ENCODE measurements around the gene FGD5.

FGD5 gene

GRCh38 chr3:14858105-14858504, 39.3 kb downstream of the FGD5 start:
- Histone ChIP-seq H3K9ac (ENCODE audit: low read length) (no peak overlapping the region), H3F3A (ENCODE audit: insufficient read depth, low read length) (no peaks in the 10 kb centered on the region), H3K4me2 (ENCODE audit: low read depth, low read length) (no peak overlapping the region), H3K79me2 (ENCODE audit: low read length) (no peaks in the 10 kb centered on the region), H3K4me1 (ENCODE audit: low read length) (no peaks in the 10 kb centered on the region), H4K20me1 (ENCODE audit: insufficient read depth, low read length) (no peaks in the 10 kb centered on the region), H3K27me3 (replicated peaks; ENCODE audit: insufficient read depth, low read length) (no peaks in the 10 kb centered on the region), H3K9me2 (replicated peaks; ENCODE audit: insufficient read depth, low read length) (no peaks in the 10 kb centered on the region), H3K36me3 (replicated peaks; ENCODE audit: insufficient read depth, low read length) (no peaks in the 10 kb centered on the region), H3K27ac (ENCODE audit: low read length) (no peak overlapping the region), H2AFZ (ENCODE audit: low read length) (no peak overlapping the region), H3K4me3 (ENCODE audit: low read length) (no peak overlapping the region), H3K9me3 (replicated peaks; ENCODE audit: insufficient read depth, low read length) (no peaks in the 10 kb centered on the region)
- TF ChIP-seq EZH2phosphoT487 (IDR thresholded peaks at IDR 0.05; ENCODE audit: low read length) (no peak), CTCF (IDR thresholded peaks at IDR 0.05; ENCODE audit: low read length) (no peak), EZH2 (optimal IDR thresholded peaks at IDR 0.05; ENCODE audit: low read depth, low read length) (no peak)
- DNase-seq = no peak

GRCh38 chr3:14859880-14860279, 41.1 kb downstream of the FGD5 start:
- H3K9me3 ChIP-seq (replicated peaks; ENCODE audit: insufficient read depth, low read length) = no peaks in the 10 kb centered on the region
- no peaks in the 10 kb centered on the region for H3K36me3 ChIP-seq (replicated peaks; ENCODE audit: insufficient read depth, low read length)
- DNase-seq = no peak
- no peaks in the 10 kb centered on the region for H3K4me1 ChIP-seq (ENCODE audit: low read length)
- TF ChIP-seq EZH2 (optimal IDR thresholded peaks at IDR 0.05; ENCODE audit: low read depth, low read length) (no peak), EZH2phosphoT487 (IDR thresholded peaks at IDR 0.05; ENCODE audit: low read length) (no peak), CTCF (IDR thresholded peaks at IDR 0.05; ENCODE audit: low read length) (no peak)
- no peaks in the 10 kb centered on the region for H3K79me2 ChIP-seq (ENCODE audit: low read length)
- no peak overlapping the region for H3K4me2 ChIP-seq (ENCODE audit: low read depth, low read length)
- no peaks in the 10 kb centered on the region for H3K9me2 ChIP-seq (replicated peaks; ENCODE audit: insufficient read depth, low read length)
- H3K27ac ChIP-seq (ENCODE audit: low read length) = no peak overlapping the region
- H3K9ac ChIP-seq (ENCODE audit: low read length) = no peak overlapping the region
- no peaks in the 10 kb centered on the region for H3F3A ChIP-seq (ENCODE audit: insufficient read depth, low read length)
- no peaks in the 10 kb centered on the region for H4K20me1 ChIP-seq (ENCODE audit: insufficient read depth, low read length)
- no peaks in the 10 kb centered on the region for H3K27me3 ChIP-seq (replicated peaks; ENCODE audit: insufficient read depth, low read length)
- H2AFZ ChIP-seq (ENCODE audit: low read length) = no peak overlapping the region
- no peak overlapping the region for H3K4me3 ChIP-seq (ENCODE audit: low read length)

GRCh38 chr3:14861031-14861430, 42.3 kb downstream of the FGD5 start:
- Histone ChIP-seq H3F3A (ENCODE audit: insufficient read depth, low read length) (no peaks in the 10 kb centered on the region), H3K9me2 (replicated peaks; ENCODE audit: insufficient read depth, low read length) (no peaks in the 10 kb centered on the region), H2AFZ (ENCODE audit: low read length) (no peak overlapping the region), H3K27me3 (replicated peaks; ENCODE audit: insufficient read depth, low read length) (no peaks in the 10 kb centered on the region), H3K4me3 (ENCODE audit: low read length) (no peak overlapping the region), H3K9ac (ENCODE audit: low read length) (no peak overlapping the region), H3K4me2 (ENCODE audit: low read depth, low read length) (no peak overlapping the region), H3K27ac (ENCODE audit: low read length) (no peak overlapping the region), H3K79me2 (ENCODE audit: low read length) (no peaks in the 10 kb centered on the region), H4K20me1 (ENCODE audit: insufficient read depth, low read length) (no peaks in the 10 kb centered on the region), H3K4me1 (ENCODE audit: low read length) (no peaks in the 10 kb centered on the region), H3K36me3 (replicated peaks; ENCODE audit: insufficient read depth, low read length) (no peaks in the 10 kb centered on the region), H3K9me3 (replicated peaks; ENCODE audit: insufficient read depth, low read length) (no peaks in the 10 kb centered on the region)
- no peak for DNase-seq
- TF ChIP-seq CTCF (IDR thresholded peaks at IDR 0.05; ENCODE audit: low read length) = no peak
- TF ChIP-seq EZH2 (optimal IDR thresholded peaks at IDR 0.05; ENCODE audit: low read depth, low read length) = no peak
- TF ChIP-seq EZH2phosphoT487 (IDR thresholded peaks at IDR 0.05; ENCODE audit: low read length) = no peak
